Activated naive CD8-positive, alpha-beta T cell treated with anti-CD3 and anti-CD28 coated beads for 36 hours (primary cell): ENCODE measurements around the gene PLPPR4. TPM values are rescaled to one million over a fixed set of nuclear protein-coding genes. Genes with fewer than 3 reads are reported as not detected.

ENCODE experiments used
- DNase-seq: peaks from one replicate; pipeline ENCODE4 v3.0.0; 2021
- H3K27ac Mint-ChIP-seq: one replicate; pipeline ENCODE4 v1.8.0; 2022; ENCODE audit warnings: mild to moderate bottlenecking, moderate library complexity, mixed read lengths
- H3K27me3 Mint-ChIP-seq: one replicate; pipeline ENCODE4 v1.8.0; 2022; ENCODE audit warnings: mild to moderate bottlenecking, mixed read lengths
- H3K36me3 Mint-ChIP-seq: one replicate; pipeline ENCODE4 v1.8.0; 2021; ENCODE audit warnings: mild to moderate bottlenecking, mixed read lengths
- H3K4me1 Mint-ChIP-seq: one replicate; pipeline ENCODE4 v1.8.0; 2021; ENCODE audit warnings: mixed read lengths
- H3K4me3 Mint-ChIP-seq: one replicate; pipeline ENCODE4 v1.8.0; 2022; ENCODE audit warnings: mild to moderate bottlenecking, moderate library complexity, mixed read lengths
- H3K9me3 Mint-ChIP-seq: one replicate; pipeline ENCODE4 v1.8.0; 2022; ENCODE audit warnings: mixed read lengths
- total RNA-seq, 2 experiments: library from RNA; stranded (reverse); gene quantifications; one replicate each; pipeline ENCODE4 v1.2.3, GENCODE V29; 2021

PLPPR4 gene
- total RNA-seq, 2 experiments from 2014 or later, result not detected

DNA sequence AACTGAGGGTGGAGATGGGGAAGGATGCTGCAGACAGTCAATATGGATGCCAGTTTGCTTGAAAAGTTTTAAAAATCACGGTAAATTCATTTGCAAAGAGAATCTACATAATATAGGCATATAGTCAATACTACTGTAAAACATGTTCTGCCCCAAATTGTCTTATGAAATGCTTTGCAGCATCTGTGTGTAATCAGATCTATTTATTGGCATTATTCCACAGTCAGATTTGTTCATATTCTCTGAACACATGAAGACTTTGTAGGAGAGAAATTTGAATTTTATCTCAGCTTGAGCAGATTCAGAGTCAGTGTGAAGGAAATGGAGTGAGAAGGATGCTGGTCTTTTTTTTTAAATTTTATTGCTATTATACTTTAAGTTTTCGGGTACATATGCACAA lies 88.5 kb downstream of the PLPPR4 start:
- Mint-ChIP-seq H3K27ac (no peak overlapping the region), H3K27me3 (no peaks in the 10 kb centered on the region), H3K9me3 (no peaks in the 10 kb centered on the region), H3K36me3 (no peaks in the 10 kb centered on the region), H3K4me3 (no peak overlapping the region), H3K4me1 (no peaks in the 10 kb centered on the region)
- no peak for DNase-seq

DNA sequence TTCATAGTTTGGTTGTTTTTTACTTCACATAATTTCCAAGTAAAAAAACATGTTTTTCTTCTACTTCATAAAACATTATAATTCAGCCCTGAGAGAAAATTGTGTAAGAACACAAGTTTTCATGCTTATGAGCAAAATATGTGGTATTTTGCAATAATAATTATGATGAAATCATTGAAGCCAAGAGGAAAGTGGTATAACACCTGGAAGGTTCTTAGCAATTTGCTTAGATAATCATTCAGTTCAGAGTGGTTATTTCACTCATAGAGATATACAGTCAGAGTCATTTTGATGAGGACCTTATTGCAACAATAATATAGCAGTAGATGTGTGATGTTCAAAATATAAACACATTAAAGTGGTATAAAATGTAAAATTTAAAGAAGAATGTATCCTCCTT lies 94.5 kb downstream of the PLPPR4 start:
- Mint-ChIP-seq H3K4me3 (no peak overlapping the region), H3K4me1 (peaks cover 2% of the 10 kb centered on the region), H3K27ac (no peak overlapping the region), H3K9me3 (no peaks in the 10 kb centered on the region), H3K36me3 (no peaks in the 10 kb centered on the region), H3K27me3 (peaks cover 3% of the 10 kb centered on the region)
- no peak for DNase-seq
